ENCODE measurements around the gene KRTAP20-2.

Gene KRTAP20-2

DNA sequence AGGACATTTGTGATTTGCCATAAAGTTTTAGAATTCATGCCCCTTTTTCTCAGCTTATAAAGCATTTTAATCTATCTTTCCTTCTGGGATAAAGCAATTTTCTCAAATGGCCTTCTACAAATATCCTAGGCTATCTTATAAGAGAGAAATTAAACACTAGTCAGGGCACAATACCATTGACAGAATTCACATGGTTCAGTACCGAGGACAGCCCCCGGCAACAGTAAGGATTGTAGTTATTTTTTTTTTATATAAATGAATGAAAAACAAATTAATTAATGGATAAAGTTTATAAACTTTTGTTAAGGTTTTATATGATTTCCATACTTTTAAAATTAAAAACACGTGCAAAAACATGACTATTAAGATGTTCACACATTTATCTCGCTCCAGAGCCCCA lies 6.9 kb upstream of the KRTAP20-2 start:
- no peak for DNase-seq (ENCODE audit: low spot score)
- TF ChIP-seq, protein P1, sequence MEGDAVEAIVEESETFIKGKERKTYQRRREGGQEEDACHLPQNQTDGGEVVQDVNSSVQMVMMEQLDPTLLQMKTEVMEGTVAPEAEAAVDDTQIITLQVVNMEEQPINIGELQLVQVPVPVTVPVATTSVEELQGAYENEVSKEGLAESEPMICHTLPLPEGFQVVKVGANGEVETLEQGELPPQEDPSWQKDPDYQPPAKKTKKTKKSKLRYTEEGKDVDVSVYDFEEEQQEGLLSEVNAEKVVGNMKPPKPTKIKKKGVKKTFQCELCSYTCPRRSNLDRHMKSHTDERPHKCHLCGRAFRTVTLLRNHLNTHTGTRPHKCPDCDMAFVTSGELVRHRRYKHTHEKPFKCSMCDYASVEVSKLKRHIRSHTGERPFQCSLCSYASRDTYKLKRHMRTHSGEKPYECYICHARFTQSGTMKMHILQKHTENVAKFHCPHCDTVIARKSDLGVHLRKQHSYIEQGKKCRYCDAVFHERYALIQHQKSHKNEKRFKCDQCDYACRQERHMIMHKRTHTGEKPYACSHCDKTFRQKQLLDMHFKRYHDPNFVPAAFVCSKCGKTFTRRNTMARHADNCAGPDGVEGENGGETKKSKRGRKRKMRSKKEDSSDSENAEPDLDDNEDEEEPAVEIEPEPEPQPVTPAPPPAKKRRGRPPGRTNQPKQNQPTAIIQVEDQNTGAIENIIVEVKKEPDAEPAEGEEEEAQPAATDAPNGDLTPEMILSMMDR (IDR thresholded peaks at IDR 0.05; ENCODE audit: extremely low read depth, missing control alignments), result no peak

DNA sequence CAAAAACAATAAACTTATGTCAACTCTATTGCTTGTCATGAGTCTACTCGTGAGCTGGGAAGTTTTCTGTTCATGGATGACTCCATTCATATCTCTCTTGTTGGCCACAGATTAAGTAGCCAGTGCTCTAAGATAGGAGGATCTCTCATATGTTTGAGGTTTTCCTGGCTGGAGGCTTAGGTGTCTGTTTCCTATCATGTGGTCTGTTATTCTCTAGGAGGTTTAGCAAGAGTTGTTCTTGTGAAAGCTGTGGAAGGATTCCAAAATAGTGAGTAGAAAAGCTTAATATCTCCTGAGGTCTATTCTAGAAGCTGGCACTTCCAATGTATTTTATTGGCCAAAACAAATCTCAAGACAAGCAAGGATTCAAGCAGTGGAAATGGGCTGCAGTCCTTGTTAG lies 5.8 kb upstream of the KRTAP20-2 start:
- DNase-seq (ENCODE audit: low spot score), result no peak
- TF ChIP-seq, protein P1 (IDR thresholded peaks at IDR 0.05; ENCODE audit: extremely low read depth, missing control alignments), result no peak

- no peak for DNase-seq (ENCODE audit: low spot score)
- TF ChIP-seq, protein P1 (IDR thresholded peaks at IDR 0.05; ENCODE audit: extremely low read depth, missing control alignments), result no peak
These were observed 3.7 kb downstream of the KRTAP20-2 start for GRCh38 chr21:30638686-30639085.

GRCh38 chr21:30642564-30642963 lies 7.6 kb downstream of the KRTAP20-2 start, which contains the start of gene KRTAP20-3:
KRTAP20-3 (plus strand) TSS chr21:30642864.
- TF ChIP-seq, protein P1 (IDR thresholded peaks at IDR 0.05; ENCODE audit: extremely low read depth, missing control alignments), result no peak
- no peak for DNase-seq (ENCODE audit: low spot score)

- no peak for DNase-seq (ENCODE audit: low spot score)
- TF ChIP-seq, protein P1 (IDR thresholded peaks at IDR 0.05; ENCODE audit: extremely low read depth, missing control alignments), result no peak
These were observed 12.0 kb downstream of the KRTAP20-2 start for GRCh38 chr21:30646904-30647414.

DNA sequence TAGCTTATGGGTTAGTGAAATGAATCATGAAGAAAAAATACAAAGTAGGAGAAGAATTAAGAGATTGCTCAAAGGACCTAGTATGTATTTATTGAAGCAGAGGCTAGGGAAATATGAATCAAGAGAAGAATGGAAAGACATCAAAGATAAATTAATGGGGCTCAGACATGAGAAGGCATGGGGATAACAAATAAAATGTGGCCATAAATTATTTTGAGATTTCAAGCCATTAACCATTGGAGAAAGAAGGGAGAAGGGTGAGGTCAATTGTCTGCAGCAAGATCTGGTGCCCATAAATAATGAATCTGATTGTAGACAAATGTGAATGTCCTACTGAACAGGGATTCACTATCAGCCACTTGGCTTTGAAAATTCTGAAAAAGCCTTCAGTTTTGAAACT lies 17.9 kb downstream of the KRTAP20-2 start:
- no peak for DNase-seq (ENCODE audit: low spot score)
- TF ChIP-seq, protein P1 (IDR thresholded peaks at IDR 0.05; ENCODE audit: extremely low read depth, missing control alignments), result no peak

DNA sequence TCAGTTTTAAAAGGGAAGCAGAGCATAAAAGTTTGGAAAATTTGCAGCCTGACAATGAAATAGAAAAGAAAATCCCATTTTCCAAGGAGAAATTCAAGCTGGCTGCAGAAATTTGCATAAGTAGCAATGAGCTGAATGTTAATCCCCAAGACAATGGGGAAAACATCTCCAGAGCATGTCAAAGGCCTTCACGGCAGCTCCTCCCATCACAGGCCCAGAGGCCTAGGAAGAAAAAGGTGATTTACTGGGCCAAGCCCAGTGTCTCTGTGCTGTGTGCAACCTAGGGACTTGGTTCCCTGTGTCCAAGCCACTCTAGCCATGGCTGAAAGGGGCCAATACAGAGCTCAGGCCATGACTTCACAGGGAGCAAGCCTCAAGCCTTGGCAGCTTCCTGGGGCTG lies 33.8 kb downstream of the KRTAP20-2 start:
- TF ChIP-seq, protein P1 (IDR thresholded peaks at IDR 0.05; ENCODE audit: extremely low read depth, missing control alignments), result no peak
- no peak for DNase-seq (ENCODE audit: low spot score)
